Endometrial microvascular endothelial cells (primary cell): ENCODE measurements around the gene TRMT61A. TPM values are rescaled to one million over a fixed set of nuclear protein-coding genes. Genes with fewer than 3 reads are reported as not detected.
"Not testable (repeated sequence)": the region's sequence is repeated elsewhere in the genome, so short reads cannot be mapped to it uniquely, and the experiment has no call there.

ENCODE experiments used
- in situ Hi-C: cut with HindIII; loops from 2 replicates; pipeline ENCODE4 v1.10.0; 2017; ENCODE audit warnings: low sequenced_read_pairs, low pct_unique_long_range_greater_than_20kb; ENCODE audit errors: inconsistent ontology term
- total RNA-seq: library from RNA; depleted of rRNA; stranded (reverse); fragments of >200 nt; gene quantifications from one replicate; pipeline ENCODE4 v1.2.3, GENCODE V29; 2015; ENCODE audit errors: inconsistent ontology term

Gene TRMT61A
- total RNA-seq, 1 donor from 2014 or later = 10.3 TPM

DNA sequence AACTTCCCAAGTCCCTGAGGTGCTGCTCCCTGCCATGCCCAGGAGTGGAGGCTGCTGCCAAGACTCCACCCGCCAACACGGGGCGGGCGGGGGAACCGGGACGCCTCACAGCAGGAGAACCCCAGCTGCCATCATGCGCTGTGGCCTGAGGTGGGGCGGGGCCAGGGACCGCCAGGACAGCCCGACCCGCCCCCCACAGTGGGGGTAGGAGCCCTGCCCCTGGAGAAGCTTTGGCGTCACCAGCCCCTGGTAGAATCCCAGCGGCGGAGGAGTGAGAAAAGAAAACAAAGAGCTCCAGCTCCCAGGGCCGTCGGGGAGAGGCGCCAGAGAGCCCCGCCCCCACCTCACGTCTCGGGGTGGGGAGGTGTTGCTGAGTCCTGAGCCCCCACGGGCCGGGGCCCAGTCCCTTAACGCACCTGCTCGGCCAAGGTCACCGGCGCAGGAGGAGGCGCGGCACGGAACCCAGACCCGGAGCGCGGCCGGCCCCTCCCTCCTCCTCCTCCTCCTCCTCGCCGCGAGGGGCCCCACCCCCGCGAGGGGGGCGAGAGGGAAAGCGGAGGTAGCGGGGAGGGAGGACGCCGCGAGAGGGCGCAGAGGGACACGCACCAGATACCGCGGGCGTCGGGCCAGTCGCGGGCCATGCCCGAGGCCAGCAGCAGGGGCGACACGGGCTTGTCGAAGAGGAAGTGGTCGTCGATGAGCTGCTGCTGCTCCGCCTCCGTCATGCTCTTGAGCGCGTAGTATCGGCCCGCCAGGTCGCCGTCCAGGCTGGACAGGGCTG is 8.1 kb upstream of the TRMT61A start:
- in situ Hi-C loops = no loop called here

DNA sequence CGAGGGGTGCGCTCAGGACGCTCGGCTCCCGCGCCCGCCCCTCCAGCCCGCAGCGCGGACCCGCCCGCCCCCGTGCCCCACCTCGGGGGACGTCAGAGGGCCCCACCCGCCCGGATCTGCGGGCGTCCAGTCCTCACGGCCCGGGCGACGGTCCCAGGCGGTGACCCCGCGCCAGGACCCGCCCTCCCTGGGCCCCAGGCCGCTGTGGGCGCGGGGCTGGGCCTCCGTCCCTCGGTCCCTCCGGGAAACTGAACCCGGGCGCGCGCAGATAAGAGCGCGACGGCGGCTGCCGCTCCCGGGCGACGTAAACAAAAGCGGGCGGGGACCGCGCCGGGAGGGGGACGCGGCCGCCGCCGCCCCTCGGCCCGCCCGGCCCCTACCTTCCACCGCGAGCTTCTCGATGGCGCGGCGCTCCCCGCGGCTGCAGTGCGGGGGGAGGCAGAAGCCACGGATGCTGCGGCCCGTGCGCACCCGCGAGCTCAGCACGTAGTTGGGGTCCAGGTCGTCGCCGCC is 7.5 kb upstream of the TRMT61A start:
- in situ Hi-C loops = no loop called here

DNA sequence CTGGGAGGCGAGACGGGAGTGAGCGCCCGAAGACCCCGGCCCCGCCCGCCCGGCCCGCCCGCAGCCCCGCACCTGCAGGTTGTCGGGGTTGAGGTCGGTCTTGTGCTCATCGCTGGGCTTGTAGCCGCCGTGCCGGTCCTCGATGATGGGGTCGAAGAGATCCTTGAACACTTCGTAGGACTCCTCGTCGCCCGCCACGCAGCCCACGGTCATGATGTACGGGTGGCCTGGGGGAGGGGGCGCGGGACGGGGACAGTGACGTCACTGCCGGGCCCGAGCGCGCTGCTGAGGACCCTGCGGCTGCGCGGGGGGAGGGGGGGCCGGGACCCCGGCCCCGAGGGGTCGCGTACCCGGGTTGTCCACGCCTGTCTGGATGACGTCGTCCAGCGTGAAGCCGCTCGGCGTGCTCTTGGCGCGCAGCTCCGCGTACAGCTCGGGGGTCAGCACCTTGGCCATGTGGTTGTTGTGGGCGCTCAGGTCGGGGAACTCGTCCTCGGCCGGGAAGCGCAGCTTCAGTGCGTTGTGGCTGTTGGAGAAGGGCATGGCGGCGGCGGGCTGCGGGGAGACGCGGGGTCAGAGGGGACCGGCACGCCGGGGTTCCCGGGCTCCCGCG is 6.9 kb upstream of the TRMT61A start:
- in situ Hi-C loops = no loop called here

DNA sequence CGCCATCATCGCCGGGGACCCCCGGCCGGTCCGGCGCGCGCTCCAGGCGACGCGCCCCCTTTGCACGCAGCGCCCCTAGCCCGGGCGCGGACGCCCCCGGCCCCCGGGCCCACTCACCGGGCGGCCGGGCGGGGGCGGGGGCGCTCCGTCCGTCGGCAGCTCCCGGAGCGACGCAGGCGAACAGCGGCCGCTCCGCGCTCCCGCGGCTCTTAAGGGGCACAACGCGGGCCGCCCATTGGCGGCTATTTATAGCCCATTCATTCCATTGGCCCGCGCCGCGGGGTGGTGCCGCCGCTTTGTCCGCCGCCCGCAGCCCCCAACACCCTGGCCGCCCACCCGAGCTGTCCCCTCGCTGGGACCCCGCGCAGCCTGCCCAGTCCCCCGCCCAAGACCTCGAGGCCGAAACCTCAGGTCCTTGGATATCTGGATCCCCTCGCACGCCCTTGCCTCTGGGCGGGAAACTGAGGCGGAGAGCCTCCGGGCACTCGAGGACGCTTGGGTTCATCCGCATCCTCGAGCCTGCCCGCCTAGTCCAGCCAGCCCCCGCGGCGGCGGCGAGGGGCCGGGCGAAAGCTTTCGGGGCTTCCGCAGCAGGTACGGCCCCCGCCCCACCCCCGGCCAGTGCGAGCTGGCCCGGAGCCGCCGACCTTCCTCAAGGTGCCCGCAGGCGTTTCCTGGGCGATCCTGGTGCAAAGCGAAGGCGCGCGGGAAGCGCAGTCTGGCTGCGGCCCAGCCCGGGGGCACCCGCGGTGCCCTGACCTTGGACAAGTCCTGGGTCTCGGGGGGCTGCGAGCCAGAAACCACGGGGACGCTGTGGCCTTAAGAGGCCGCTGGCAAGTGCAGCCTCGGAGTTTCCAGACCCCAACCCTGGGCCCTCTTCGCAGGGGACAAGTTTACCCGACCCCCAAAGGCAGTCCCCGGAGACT is 6.1 kb upstream of the TRMT61A start, which contains the start of gene CKB:
Gene CKB, minus strand, starts transcription at position 182 of the 926 bp plus-strand sequence. CDS start 337 bp downstream, outside the sequence.
- in situ Hi-C loops = no loop called here

DNA sequence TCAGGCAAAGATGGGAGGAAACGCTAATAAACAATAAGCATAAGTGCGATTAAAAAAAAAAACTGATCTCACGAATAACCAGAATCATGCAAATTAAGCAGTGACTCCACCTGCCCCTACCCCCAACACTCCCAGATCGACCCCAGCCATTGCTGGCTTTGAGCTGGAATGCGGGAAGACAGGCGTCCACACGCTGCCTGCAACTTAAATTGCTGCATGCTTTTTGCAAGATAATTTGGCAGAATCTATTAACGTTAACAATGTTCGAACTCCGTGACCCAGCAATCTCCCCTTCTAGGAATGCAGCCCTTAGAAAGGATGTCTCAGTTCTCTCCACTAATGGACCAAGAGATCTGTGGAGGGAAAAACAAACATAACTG is 5.4 kb upstream of the TRMT61A start:
- in situ Hi-C loops = no loop called here

DNA sequence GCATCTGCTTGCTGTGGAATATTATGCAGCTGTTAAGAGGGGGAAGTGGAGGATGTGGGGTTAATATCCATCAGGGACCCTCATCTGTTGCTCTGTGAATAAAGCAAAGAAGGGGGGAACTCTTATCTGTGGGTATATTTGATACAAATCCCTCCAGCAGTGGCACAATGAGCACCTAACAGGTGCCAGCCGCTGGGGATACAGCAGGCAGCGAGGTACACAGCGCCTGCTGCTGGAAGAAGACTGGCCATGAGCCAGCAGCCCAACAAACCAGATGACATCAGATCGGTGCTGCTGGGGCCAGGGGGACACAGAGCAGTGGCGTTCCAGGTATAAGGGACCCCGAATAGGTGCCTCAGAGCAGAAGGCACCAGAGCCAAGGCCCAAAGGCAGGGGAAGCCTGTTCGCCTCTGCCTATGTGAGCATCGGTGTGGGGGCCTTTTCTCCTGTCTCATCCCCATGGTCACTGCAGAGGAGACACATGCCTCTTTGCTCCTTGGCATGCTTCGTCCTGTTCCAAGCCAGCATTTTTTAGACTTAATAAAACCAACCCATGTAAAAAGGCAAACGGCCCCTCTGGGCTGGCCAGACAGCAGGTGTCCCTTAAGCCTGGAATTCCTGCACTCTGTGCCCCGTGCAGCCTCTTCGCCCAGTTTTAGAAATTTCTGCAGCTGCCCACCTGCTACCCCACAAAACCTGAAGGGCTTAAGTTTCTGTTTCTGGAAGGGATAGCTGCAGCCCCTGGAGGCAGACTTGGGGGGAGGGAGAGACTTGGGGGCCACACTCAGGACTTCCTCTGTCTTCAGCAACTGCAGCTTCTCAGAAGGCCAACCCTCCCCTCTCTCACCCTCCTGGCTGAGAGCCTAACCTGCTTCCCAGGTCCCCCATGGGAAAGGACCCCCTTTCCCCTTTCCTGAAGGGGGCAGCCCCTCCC is 4.7 kb upstream of the TRMT61A start:
- in situ Hi-C loops = no loop called here

DNA sequence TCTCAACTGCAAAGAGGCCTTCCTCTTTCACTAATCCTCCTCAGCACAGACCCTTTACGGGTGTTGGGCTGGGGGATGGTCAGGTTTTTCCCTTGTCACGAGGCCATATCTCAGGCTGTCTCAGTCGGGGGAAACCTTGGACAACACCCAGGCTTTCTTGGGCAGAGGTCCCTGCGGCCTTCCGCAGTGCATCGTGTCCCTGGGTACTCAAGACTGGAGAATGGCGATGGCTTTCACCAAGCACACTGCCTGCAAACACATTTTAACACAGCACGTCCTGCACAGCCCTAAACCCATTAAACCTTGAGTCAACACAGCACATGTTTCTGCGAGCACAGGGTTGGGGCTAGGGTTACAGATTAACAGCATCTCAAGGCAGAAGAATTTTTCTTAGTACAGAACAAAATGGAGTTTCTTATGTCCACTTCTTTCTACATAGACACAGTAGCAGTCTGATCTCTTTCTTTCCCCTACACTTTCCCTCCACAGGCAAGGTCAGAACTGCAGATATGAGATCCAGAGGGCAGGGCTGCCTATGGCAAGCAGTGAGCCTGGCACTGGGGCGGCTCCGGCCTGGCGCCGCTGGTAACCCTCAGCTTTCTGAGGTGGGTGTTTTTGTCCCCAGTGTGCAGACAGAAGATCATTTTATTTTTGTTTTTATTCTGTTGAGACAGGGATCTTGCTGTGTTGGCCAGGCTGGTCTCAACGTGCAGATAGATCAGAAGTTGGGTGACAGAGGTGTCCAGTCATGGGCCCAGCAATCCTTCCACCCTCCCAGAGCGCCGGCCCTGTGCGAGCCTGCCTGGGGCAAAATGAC is 3.4 kb upstream of the TRMT61A start:
- in situ Hi-C loops = not testable (repeated sequence)

DNA sequence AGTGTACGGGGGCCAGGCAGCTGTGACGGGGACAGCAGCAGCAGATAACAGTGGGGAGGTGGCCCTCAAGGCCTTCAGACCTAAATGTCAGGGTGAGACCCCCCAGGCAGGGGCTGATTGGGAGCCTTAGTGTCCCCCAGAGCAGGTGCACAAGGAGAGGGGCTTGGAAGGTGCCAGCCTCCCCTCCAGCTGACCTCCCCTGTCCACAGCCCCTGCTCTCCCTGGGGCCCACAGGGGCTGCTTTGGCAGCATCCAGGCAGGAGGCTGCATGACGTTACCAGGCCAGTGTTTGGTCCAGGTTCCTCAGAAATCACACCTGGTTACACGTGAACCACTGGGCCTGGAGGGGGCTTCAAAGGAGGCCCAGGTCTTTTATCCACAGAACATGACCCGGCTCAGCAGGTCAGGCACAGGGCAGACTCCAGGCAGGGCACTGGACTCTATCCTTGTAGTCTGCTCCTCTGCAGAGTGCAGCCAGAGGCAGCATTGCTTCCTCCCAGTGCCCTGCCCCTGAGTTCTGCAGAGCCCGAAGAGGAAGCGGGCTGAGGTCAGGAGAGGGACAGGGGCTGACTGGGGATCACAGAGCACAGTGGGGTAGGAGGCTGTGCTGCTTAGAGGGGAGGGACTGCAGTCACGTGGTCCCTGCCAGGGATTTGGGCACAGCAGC is 2.6 kb upstream of the TRMT61A start:
- in situ Hi-C loops = no loop called here

DNA sequence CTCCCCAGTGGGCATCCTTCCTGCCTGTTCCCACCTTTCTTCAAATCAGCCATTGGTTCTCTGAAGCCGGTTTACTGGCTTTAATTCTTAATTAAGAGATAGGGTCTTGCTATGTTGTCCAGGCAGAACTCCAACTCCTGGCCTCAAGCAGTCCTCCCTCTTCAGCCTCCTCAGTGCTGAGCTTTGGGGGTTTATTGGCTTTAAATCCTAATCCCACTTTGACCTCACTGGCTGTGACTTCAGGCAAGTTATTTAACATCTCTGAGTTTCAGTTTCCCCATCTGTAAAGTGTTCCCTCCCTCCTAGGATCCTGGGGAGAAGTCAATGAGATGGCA is 2.1 kb upstream of the TRMT61A start:
- in situ Hi-C loops = no loop called here

DNA sequence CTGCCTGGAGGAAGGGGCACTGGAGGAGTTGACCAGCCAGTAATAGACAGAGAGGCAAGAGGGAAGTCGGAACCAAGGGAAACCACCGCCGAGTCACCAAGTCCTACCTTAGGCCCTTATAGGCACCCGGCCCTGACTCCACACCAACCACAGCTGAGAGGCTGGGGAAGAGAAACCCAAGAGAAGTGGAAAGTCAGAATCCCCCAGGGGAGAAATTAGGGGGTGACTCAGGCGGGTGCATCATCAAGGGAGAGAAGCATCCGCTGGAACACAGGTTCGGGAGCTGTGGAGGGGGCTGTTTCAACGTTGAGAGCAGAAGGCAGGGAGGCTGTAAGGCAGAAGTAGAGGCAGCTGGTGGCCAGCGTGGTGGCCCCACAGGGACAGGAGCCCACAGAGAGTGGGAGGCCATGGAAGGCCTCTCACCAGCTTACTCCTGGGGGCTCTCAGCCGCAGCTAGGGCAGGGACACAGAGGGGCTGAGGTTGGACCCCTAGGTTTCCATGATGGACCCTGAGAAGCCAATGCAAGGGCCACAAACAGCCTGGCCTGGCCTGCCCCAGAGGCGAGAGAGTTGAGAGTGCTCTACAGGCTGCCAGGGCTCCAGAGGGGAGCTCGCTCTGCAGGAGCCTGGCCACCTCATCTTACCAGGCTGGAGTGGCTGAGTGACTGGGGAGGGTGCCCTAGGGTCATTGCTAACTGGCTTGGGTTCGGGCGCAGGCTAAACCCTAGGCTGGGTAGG is 1.4 kb upstream of the TRMT61A start:
- in situ Hi-C loops = no loop called here

DNA sequence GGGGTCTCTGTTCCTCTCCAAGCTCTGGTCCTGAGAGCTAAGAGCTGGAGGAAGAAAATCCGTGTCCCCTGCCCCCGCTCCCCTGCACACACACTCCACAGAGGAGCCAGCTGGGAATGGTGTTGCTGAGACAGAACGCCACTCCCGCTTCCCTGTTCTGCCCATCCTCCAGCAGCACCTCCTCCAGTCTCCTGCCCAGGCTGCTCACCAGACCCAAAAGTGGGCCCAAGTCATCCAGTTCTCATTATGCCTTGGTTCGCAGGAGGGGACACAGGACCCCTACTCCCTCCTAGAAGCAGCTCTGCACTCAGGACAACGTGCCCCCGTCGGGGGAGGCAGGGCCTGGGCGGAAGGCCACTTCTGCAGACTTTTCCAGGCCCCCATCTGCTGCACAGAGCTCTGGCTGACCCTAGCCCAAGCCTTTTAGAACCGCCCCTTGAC is 830 bp upstream of the TRMT61A start:
- in situ Hi-C loops = no loop called here

DNA sequence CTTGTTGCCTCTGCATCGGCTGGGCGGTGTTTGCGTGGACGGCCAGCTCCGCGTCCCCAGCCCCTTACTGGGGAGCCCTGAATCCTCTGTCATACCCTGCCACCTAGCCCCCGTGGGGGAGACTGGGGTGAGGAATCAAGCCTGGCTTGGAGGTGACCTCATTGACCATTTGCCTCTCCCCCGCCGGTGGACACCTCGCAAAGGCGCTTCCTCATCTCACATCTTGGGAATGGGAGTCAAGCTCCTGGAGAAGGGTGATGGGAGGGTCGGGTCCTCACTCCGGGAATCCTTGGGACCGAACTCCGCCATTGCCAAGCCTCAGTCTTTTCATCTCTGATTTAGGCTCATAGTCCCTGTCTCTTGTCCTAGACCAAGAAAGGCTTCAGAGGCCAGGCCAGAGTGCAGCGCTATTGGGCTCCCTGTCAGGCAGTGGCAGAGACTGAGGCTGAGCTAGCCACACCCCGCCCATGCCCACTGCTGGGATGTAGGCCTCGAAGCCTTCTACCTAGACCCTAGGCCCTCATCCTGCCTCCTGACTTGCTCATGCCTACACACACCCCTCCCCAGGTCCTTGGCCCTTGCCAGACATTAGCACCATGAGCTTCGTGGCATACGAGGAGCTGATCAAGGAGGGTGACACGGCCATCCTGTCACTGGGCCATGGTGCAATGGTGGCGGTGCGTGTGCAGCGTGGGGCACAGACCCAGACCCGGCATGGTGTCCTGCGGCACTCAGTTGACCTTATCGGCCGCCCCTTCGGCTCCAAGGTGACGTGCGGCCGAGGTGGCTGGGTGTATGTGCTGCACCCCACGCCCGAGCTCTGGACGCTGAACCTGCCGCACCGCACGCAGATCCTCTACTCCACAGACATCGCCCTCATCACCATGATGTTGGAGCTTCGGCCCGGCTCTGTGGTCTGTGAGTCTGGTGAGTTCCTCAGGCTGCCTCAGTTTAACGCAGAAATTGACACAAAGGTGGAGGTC is 678 bp downstream of the TRMT61A start:
- in situ Hi-C loops = no loop called here

DNA sequence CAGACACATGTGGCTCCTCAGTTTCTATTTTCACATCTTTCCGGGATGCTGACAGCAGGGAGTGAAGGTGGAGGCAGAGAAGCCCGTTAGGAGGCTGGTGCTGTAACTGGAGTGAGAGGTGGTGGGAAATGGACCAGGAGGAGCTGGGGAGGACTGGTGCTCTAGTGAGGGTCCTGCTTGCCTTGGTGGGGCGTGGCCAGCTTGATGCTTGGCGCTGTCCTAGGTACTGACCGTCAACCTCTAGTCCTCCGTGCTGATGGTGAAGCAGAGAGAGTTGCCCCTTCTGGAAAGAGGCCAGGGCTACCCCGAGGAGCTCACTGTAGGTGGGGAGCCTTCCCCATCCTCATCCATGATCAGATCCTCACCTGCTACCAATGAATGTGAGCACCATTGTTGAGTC is 1.4 kb downstream of the TRMT61A start:
- in situ Hi-C loops = no loop called here

DNA sequence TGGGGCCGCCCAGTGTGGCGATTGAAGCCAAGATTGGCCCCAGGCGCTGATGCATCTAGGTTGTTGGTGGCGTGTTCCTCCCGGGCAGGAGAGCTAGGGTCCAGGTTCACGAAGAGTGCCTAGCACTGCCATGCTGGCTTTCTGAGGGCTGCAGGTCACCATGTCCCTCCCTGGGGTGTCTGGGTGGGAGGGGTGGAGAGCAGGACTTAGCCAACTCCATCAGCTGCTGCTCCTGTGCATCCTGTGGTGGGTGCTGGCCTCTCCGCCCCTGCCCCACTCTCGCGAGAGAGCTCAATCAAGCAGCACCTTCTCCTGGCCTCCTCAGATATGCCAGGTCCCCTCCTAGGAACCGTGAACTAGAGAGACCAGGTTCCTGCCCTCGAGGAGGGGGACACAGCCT is 1.8 kb downstream of the TRMT61A start:
- in situ Hi-C loops = no loop called here

DNA sequence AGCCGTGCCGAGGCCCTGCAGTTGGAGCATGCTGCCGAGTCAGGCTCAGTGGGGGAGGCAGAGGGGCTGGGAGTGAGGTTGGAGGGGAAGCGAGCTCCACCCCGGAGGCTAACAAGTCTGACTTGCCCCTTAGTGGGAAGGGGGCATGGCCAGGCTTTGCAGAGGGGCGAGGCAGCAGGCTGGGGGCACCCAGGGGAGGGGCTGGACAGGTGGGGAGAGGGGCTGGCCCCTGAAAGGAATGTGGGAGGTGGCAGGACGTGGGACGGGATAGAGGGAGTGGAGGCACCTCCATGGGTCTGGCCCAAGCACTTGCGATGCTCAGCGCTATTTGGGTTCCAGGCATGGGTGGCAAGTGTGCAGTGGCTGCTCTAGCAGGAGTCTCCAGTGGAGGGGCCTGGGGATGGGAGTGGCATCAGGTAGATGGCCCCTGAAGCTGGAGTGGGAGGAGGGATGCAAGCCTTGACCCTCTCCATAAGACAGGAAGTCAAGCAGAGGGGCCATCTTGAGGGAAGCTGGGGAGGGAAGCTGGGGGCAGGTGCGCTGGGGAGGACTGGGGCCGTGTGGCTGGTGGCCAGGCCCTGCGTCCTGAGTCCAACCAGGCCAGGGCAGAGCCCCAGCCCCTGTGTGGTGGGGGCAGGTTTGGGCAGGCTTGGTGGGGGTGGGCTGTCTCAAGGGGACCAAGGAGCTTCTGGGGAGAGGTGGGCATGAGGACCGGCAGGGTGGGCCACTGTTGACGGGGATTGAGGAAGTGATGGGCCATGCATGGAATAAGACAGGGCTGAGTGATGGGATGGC is 2.6 kb downstream of the TRMT61A start:
- in situ Hi-C loops = no loop called here
